Measurements from ENCODE around the gene EP300.

Gene EP300

DNA sequence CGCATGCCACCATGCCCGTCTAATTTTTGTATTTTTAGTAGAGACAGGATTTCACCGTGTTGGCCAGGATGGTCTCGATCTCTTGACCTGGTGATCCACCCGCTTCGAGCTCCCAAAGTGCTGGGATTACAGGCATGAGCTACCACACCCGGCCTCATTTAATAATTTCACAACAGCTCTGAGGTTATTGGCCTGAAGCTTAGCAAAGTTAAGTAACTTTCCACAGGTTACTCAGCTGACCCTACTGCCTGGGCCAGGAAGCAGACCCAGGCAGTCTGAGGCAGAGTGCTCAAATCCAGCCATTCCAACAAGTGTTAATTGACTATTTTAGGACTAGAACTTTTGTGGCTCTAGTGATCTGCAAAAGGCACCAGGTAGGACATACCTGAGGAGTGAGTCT, 60.5 kb downstream of the EP300 start:
- TF ChIP-seq, protein P1, sequence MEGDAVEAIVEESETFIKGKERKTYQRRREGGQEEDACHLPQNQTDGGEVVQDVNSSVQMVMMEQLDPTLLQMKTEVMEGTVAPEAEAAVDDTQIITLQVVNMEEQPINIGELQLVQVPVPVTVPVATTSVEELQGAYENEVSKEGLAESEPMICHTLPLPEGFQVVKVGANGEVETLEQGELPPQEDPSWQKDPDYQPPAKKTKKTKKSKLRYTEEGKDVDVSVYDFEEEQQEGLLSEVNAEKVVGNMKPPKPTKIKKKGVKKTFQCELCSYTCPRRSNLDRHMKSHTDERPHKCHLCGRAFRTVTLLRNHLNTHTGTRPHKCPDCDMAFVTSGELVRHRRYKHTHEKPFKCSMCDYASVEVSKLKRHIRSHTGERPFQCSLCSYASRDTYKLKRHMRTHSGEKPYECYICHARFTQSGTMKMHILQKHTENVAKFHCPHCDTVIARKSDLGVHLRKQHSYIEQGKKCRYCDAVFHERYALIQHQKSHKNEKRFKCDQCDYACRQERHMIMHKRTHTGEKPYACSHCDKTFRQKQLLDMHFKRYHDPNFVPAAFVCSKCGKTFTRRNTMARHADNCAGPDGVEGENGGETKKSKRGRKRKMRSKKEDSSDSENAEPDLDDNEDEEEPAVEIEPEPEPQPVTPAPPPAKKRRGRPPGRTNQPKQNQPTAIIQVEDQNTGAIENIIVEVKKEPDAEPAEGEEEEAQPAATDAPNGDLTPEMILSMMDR (conservative IDR thresholded peaks at IDR 0.05; ENCODE audit: control insufficient read depth, insufficient read depth, low read depth, low read length): no peak
- no peak overlapping the region for H3K4me3 ChIP-seq (ENCODE audit: control insufficient read depth, low read depth, low read length)
- no peak for DNase-seq (ENCODE audit: low read depth)

DNA sequence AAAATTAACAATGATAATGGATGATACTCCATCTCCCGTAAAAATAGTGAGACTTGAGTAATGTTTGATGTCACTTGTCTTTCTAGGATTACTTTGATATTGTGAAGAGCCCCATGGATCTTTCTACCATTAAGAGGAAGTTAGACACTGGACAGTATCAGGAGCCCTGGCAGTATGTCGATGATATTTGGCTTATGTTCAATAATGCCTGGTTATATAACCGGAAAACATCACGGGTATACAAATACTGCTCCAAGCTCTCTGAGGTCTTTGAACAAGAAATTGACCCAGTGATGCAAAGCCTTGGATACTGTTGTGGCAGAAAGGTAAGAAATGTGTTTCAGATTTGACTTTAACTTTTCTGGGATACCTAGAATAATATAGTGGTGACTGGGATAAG, 64.7 kb downstream of the EP300 start:
- TF ChIP-seq, protein P1 (conservative IDR thresholded peaks at IDR 0.05; ENCODE audit: control insufficient read depth, insufficient read depth, low read depth, low read length): no peak
- no peak for DNase-seq (ENCODE audit: low read depth)
- no peak overlapping the region for H3K4me3 ChIP-seq (ENCODE audit: control insufficient read depth, low read depth, low read length)

DNA sequence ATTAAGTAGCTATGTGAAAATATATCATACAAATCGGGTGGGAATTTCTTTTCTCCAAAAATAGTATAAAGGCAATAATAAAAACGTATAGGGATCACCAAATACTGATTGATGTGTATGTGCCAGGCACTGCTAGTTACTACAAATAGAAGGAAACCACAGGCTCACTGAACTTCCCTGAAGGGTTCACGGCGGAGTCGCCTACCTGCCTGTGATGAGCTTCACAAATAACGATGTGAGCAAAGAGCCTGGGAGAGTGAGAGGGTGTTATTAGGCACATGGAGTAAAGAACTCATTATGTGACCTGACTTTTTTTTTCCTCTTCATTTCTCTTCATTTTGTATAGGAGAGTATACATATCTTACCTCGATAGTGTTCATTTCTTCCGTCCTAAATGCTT, 76.8 kb downstream of the EP300 start:
- TF ChIP-seq, protein P1 (conservative IDR thresholded peaks at IDR 0.05; ENCODE audit: control insufficient read depth, insufficient read depth, low read depth, low read length): no peak
- no peak for DNase-seq (ENCODE audit: low read depth)
- no peak overlapping the region for H3K4me3 ChIP-seq (ENCODE audit: control insufficient read depth, low read depth, low read length)

DNA sequence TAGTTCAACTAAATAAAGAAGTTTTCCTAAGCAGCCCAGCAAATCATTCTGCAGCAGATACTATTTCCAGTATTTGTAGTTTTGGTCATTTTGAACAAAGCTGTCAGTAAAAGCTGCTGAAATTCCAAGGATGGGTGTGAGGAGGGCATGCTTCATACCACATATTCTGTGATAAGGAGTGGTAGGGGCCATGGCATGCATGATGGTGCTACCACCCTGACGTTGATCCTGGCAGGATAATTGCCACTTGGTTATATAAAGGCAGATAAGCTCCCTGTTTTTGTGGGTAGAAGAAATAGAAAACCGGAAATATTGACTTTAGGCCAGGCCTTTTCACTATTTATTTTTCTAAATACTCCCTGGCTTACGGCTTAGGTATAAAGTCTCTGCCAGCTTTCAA, 79.6 kb downstream of the EP300 start:
- TF ChIP-seq, protein P1 (conservative IDR thresholded peaks at IDR 0.05; ENCODE audit: control insufficient read depth, insufficient read depth, low read depth, low read length): no peak
- DNase-seq (ENCODE audit: low read depth): no peak
- no peak overlapping the region for H3K4me3 ChIP-seq (ENCODE audit: control insufficient read depth, low read depth, low read length)

DNA sequence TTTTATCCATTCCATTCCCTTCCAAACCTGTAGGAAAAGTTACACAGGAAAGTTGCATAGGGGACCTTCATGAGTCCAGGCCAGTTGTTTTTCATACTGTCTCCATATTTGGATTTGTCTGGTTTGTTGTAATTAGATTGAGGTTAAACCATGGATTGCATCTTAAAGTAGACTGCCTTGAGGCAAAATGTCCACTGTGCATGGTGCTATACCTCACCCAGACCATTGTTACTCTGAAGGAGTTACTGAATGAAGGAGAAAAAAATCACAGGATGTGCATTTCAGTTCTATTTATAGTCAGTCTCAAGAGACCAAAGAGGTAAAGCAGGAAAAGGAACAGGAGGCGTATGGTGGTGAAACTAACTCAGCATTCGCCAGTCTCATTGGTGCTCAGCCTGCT, 83.2 kb downstream of the EP300 start:
- no peak overlapping the region for H3K4me3 ChIP-seq (ENCODE audit: control insufficient read depth, low read depth, low read length)
- TF ChIP-seq, protein P1 (conservative IDR thresholded peaks at IDR 0.05; ENCODE audit: control insufficient read depth, insufficient read depth, low read depth, low read length): no peak
- DNase-seq (ENCODE audit: low read depth): no peak

- no peak overlapping the region for H3K4me3 ChIP-seq (ENCODE audit: control insufficient read depth, low read depth, low read length)
- TF ChIP-seq, protein P1 (conservative IDR thresholded peaks at IDR 0.05; ENCODE audit: control insufficient read depth, insufficient read depth, low read depth, low read length): no peak
- no peak for DNase-seq (ENCODE audit: low read depth)
These were observed 84.7 kb downstream of the EP300 start for GRCh38 chr22:41177040-41177621.

All from fibroblast of mammary gland (primary cell).